ENCODE results near the gene BBX.

DNA sequence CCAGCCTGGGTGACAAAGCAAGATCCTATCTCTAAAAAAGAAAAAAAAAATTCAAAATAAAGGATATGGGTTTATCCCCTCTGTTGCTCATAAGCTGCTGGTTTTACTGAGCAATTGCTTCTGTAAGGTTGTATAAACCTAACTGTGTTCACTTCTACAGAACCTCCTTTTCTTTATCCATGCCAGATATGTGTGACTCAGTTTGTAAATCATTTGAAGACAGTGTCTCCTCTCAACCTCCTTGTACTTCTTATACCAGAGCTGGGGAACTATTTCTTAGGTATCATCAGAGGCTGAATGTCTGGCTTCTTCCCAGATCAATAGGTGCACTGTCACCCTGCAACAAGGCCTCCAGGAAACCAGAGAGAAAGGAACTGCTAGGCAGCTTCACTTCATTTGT, 294.3 kb downstream of the BBX start:
- TF ChIP-seq POLR2A (IDR thresholded peaks at IDR 0.05) = no peak
- TF ChIP-seq, protein P1, sequence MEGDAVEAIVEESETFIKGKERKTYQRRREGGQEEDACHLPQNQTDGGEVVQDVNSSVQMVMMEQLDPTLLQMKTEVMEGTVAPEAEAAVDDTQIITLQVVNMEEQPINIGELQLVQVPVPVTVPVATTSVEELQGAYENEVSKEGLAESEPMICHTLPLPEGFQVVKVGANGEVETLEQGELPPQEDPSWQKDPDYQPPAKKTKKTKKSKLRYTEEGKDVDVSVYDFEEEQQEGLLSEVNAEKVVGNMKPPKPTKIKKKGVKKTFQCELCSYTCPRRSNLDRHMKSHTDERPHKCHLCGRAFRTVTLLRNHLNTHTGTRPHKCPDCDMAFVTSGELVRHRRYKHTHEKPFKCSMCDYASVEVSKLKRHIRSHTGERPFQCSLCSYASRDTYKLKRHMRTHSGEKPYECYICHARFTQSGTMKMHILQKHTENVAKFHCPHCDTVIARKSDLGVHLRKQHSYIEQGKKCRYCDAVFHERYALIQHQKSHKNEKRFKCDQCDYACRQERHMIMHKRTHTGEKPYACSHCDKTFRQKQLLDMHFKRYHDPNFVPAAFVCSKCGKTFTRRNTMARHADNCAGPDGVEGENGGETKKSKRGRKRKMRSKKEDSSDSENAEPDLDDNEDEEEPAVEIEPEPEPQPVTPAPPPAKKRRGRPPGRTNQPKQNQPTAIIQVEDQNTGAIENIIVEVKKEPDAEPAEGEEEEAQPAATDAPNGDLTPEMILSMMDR (IDR thresholded peaks at IDR 0.05) = no peak

Measured in thyroid gland (tissue), 4 donors.